Measurements from ENCODE around the gene IGFBP7.
A peak's percentile ranks its signal among the peaks of the same experiment; 100 is the strongest.

IGFBP7 gene

DNA sequence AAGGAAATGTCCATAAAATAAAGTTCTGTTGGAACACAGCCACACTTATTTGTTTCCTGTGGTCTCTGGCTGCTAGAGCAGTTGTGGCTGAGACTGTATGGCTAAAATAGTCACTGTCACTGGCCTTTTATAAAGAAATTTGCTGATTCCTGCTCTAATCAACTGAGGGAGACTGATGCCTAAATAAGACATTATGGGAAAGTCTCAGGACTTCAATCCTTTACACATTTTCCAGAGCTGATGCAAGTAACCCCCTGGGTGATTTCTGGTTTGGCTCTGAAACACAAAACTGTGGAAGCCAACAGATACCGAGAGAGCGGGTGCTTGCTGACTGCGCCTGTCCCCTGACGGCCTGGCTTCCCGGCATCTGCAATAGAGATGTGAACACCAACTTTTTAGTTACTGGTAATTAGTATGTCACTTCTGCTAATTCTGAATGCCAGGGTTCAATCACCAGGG is 67.4 kb downstream of the IGFBP7 start:
- Histone ChIP-seq H3K4me1 (ENCODE audit: control insufficient read depth, insufficient read depth, low read length, unreplicated experiment) (peaks cover 47% of the 10 kb centered on the region), H3K4me3 (ENCODE audit: low read depth, low read length) (no peak overlapping the region), H3K36me3 (ENCODE audit: insufficient read depth, low read length) (peaks cover 9% of the 10 kb centered on the region; the same call in 1 of the 2 replicates)

DNA sequence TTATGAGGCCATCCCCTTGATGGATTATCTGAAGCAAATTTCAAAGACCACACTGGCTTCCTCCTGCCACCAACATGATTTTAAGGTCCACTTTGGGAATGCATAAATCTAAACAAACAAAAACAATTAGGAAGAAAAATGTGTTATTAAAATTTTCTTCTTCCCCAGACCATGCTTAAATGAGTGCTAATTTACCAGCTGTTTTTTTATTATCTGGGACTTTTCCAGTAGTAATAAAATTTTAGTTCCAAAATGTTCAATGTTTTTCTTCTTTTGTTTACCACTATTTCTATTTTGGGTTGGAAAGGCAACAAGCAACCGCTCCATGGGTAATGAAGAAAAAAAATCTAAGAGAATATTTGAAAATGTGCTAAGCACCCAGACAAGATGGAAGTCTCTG is 69.2 kb downstream of the IGFBP7 start:
- peak overlapping the region; percentile 2; the same call in 1 of the 2 replicates for H3K27ac ChIP-seq (ENCODE audit: low read depth, low read length)
- H3K4me1 ChIP-seq (ENCODE audit: control insufficient read depth, insufficient read depth, low read length, unreplicated experiment) = peaks cover 37% of the 10 kb centered on the region
- H3K79me2 ChIP-seq (ENCODE audit: control insufficient read depth, insufficient read depth, low read length, unreplicated experiment) = peaks cover 51% of the 10 kb centered on the region
- peaks cover 19% of the 10 kb centered on the region for H3K36me3 ChIP-seq (ENCODE audit: insufficient read depth, low read length)
- H2AFZ ChIP-seq (ENCODE audit: low read length, unreplicated experiment) = no peak overlapping the region
- H3K27me3 ChIP-seq (ENCODE audit: insufficient read depth, low read length) = no peaks in the 10 kb centered on the region
- no peak overlapping the region for H3K4me3 ChIP-seq (ENCODE audit: low read depth, low read length)

More for the DNA sequence above, 67.4 kb downstream of the IGFBP7 start:
- H3K79me2 ChIP-seq (ENCODE audit: control insufficient read depth, insufficient read depth, low read length, unreplicated experiment) = peaks cover 62% of the 10 kb centered on the region
- peak overlapping the region; percentile 54 for H3K27ac ChIP-seq (ENCODE audit: low read depth, low read length)
- no peaks in the 10 kb centered on the region for H3K27me3 ChIP-seq (ENCODE audit: insufficient read depth, low read length)
- H2AFZ ChIP-seq (ENCODE audit: low read length, unreplicated experiment) = no peak overlapping the region

DNA sequence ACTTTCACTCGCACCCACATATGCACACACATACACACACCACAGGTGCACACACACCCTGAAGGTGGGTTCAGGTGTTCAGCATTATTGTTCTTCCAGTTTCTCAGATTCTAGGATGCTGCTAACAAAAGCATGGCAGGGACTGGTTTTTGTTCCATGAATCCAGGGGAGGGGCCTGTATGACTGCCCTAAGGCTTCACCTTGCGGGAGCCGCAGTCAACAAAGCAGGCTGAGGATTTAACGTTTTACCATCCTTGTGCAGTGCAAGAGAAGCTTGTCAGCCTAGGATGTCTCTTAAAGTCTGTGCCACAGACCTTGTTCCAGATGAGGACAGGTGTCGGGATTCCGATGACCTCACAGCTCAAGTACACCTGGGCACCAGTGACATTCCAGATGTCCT is 69.7 kb downstream of the IGFBP7 start:
- no peak overlapping the region for H2AFZ ChIP-seq (ENCODE audit: low read length, unreplicated experiment)
- no peak overlapping the region for H3K27ac ChIP-seq (ENCODE audit: low read depth, low read length)

DNA sequence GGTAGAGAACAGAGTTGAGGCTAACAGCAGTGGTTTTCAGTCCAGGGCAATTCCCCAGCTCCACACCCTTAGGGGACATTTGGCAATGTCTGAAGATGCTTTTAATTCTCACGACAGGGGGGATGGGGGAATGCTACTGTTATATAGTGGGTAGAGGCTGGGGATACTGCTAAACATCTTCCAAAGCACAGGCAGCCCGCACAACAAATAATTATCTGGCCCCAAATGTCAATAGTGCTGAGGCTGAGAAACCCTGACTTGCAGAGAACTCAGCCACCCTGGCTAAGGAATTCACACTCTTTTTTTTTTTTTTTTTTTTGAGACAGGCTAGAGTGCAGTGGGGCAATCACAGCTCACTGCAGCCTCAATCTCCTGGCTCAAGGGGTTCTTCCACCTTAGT is 70.8 kb downstream of the IGFBP7 start:
- H3K4me3 ChIP-seq (ENCODE audit: low read depth, low read length) = no peak overlapping the region
- peaks cover 24% of the 10 kb centered on the region for H3K36me3 ChIP-seq (ENCODE audit: insufficient read depth, low read length)
- peaks cover 21% of the 10 kb centered on the region for H3K4me1 ChIP-seq (ENCODE audit: control insufficient read depth, insufficient read depth, low read length, unreplicated experiment)
- no peaks in the 10 kb centered on the region for H3K27me3 ChIP-seq (ENCODE audit: insufficient read depth, low read length)
- H2AFZ ChIP-seq (ENCODE audit: low read length, unreplicated experiment) = no peak overlapping the region
- 0 out of 2 replicates have a peak overlapping the region, but pooled peaks have one; percentile 20 for H3K27ac ChIP-seq (ENCODE audit: low read depth, low read length)
- H3K79me2 ChIP-seq (ENCODE audit: control insufficient read depth, insufficient read depth, low read length, unreplicated experiment) = peaks cover 39% of the 10 kb centered on the region

More for the DNA sequence above, 69.7 kb downstream of the IGFBP7 start:
- Histone ChIP-seq H3K4me3 (ENCODE audit: low read depth, low read length) (no peak overlapping the region), H3K36me3 (ENCODE audit: insufficient read depth, low read length) (peaks cover 19% of the 10 kb centered on the region), H3K79me2 (ENCODE audit: control insufficient read depth, insufficient read depth, low read length, unreplicated experiment) (peaks cover 47% of the 10 kb centered on the region), H3K4me1 (ENCODE audit: control insufficient read depth, insufficient read depth, low read length, unreplicated experiment) (peaks cover 33% of the 10 kb centered on the region), H3K27me3 (ENCODE audit: insufficient read depth, low read length) (no peaks in the 10 kb centered on the region)

DNA sequence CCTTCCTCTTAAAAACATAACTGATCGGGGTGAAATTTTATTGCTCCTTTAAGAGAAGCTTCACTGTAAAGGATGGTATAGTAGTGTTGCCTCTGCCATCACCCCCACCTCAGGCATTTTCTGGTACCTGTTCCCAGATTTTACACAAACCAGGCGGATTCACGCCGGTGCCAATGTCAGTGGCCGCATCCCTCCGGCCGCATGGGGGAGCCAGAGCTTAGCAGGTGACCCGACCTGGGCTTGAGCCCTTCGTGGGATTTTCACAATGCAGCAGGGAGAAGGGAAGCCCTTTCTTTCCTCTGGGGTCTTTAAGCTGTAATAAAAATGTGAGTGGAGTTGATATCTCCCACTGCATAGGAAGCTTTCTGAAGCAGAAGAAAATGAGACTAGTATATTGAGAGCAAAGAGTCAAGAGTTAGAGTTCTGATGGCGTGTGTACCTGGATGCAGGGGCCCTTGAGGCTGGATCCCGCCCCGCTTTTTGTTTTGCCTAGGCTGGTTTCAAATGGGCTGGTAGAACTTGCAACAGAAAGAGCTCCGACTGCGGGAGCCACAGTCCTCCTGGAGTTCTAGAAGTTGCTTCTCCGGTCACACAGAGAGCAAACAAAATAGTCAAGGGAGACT is 72.1 kb downstream of the IGFBP7 start:
- no peak overlapping the region for H3K4me3 ChIP-seq (ENCODE audit: low read depth, low read length)
- peaks cover 28% of the 10 kb centered on the region for H3K36me3 ChIP-seq (ENCODE audit: insufficient read depth, low read length)
- H3K79me2 ChIP-seq (ENCODE audit: control insufficient read depth, insufficient read depth, low read length, unreplicated experiment) = peaks cover 27% of the 10 kb centered on the region
- H3K4me1 ChIP-seq (ENCODE audit: control insufficient read depth, insufficient read depth, low read length, unreplicated experiment) = peaks cover 8% of the 10 kb centered on the region
- no peaks in the 10 kb centered on the region for H3K27me3 ChIP-seq (ENCODE audit: insufficient read depth, low read length)
- H2AFZ ChIP-seq (ENCODE audit: low read length, unreplicated experiment) = no peak overlapping the region
- H3K27ac ChIP-seq (ENCODE audit: low read depth, low read length) = no peak overlapping the region

DNA sequence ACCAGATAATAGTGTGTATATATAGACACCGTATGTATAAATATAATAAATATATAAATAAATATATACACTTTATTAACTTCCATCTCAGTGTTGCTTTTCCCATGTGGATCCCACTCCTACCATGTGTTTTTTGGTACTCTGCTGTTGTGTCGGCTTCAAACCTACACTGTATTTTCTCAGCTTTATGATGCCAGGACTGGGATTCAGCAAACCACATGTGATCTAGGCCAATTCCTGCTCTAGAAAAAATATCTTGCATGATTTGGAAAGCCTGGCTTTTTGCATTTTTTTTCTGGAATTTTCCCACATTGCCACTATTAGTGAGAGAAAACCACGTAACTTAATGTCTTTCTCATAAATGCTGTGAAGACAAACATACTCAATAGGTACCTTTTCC is 75.7 kb downstream of the IGFBP7 start:
- Histone ChIP-seq H3K4me3 (ENCODE audit: low read depth, low read length) (no peak overlapping the region), H3K27me3 (ENCODE audit: insufficient read depth, low read length) (no peaks in the 10 kb centered on the region), H3K4me1 (ENCODE audit: control insufficient read depth, insufficient read depth, low read length, unreplicated experiment) (no peaks in the 10 kb centered on the region), H3K79me2 (ENCODE audit: control insufficient read depth, insufficient read depth, low read length, unreplicated experiment) (peaks cover 11% of the 10 kb centered on the region), H3K27ac (ENCODE audit: low read depth, low read length) (peak overlapping the region; percentile 8; the same call in 1 of the 2 replicates), H3K36me3 (ENCODE audit: insufficient read depth, low read length) (peaks cover 51% of the 10 kb centered on the region), H2AFZ (ENCODE audit: low read length, unreplicated experiment) (no peak overlapping the region)

DNA sequence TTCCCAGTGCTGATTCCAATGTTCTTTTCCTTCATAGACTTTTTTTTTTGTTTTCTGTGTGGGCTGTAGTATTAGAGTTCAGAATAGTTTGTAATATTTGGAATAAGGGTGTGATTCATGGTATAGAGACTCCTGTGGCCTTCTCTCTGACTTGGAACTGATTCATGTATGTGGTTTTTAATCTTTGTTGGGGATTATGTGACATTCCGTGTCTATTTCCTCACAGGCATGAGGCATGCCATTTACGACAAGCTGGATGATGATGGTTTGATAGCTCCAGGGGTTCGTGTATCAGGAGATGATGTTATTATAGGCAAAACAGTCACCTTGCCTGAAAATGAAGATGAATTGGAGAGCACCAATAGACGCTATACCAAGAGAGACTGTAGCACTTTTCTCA is 87.1 kb downstream of the IGFBP7 start:
- Histone ChIP-seq H3K27me3 (ENCODE audit: insufficient read depth, low read length) (no peaks in the 10 kb centered on the region), H2AFZ (ENCODE audit: low read length, unreplicated experiment) (no peak overlapping the region), H3K4me1 (ENCODE audit: control insufficient read depth, insufficient read depth, low read length, unreplicated experiment) (peaks cover 48% of the 10 kb centered on the region), H3K36me3 (ENCODE audit: insufficient read depth, low read length) (peaks cover 50% of the 10 kb centered on the region), H3K79me2 (ENCODE audit: control insufficient read depth, insufficient read depth, low read length, unreplicated experiment) (peaks cover 7% of the 10 kb centered on the region), H3K4me3 (ENCODE audit: low read depth, low read length) (no peak overlapping the region), H3K27ac (ENCODE audit: low read depth, low read length) (peak overlapping the region; percentile 91)

DNA sequence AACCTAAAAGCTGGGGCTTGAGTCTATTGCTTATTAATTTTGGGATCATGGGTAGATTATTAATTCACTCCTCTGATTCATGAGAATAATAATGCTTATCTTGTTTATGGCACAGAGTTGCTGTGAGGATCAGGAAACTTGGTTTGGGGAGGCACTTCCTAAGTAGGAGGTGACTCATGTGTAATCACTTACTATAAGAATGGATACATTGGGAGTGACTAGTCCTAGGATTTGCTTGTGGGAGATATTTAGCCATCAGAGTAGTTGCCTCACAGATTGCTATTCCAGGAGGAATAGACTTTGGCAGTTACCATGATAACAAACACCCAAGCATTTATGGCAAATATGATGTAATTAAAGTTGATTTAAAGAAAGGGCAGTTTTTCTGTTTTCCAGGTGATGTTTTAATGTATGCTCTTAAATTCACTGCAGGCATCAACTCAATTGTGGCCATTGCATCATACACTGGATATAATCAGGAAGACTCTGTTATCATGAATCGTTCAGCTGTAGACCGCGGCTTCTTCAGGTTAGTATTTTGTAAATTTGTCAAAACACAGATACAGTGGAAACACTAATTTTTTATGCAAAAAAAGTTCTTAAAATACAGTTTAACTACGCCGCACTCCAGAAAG is 89.6 kb downstream of the IGFBP7 start:
- H3K79me2 ChIP-seq (ENCODE audit: control insufficient read depth, insufficient read depth, low read length, unreplicated experiment) = peaks cover 7% of the 10 kb centered on the region
- peaks cover 48% of the 10 kb centered on the region for H3K4me1 ChIP-seq (ENCODE audit: control insufficient read depth, insufficient read depth, low read length, unreplicated experiment)
- H3K27me3 ChIP-seq (ENCODE audit: insufficient read depth, low read length) = no peaks in the 10 kb centered on the region
- no peak overlapping the region for H2AFZ ChIP-seq (ENCODE audit: low read length, unreplicated experiment)
- H3K36me3 ChIP-seq (ENCODE audit: insufficient read depth, low read length) = peaks cover 44% of the 10 kb centered on the region
- H3K27ac ChIP-seq (ENCODE audit: low read depth, low read length) = peak overlapping the region; percentile 91
- no peak overlapping the region for H3K4me3 ChIP-seq (ENCODE audit: low read depth, low read length)

DNA sequence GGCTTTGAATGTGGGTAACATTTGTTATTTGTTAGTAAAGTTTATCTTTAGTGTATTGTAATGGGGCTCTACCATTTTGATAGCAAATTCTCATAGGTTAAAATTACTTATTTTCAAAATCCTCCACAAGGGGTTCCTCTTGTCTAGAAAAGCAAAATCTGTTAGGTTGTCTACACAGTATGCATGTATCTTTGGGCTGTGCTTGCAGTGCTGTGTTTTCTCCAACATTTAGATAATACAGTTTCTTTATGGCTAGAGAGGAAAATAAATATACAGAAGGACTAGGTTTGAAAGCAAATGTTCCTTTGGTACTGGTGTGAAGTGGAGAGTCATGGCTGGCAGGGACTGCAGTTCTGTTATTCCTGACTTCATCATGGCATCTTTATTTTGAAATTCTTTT is 91.2 kb downstream of the IGFBP7 start:
- Histone ChIP-seq H2AFZ (ENCODE audit: low read length, unreplicated experiment) (no peak overlapping the region), H3K36me3 (ENCODE audit: insufficient read depth, low read length) (peaks cover 37% of the 10 kb centered on the region), H3K4me1 (ENCODE audit: control insufficient read depth, insufficient read depth, low read length, unreplicated experiment) (peaks cover 48% of the 10 kb centered on the region)

DNA sequence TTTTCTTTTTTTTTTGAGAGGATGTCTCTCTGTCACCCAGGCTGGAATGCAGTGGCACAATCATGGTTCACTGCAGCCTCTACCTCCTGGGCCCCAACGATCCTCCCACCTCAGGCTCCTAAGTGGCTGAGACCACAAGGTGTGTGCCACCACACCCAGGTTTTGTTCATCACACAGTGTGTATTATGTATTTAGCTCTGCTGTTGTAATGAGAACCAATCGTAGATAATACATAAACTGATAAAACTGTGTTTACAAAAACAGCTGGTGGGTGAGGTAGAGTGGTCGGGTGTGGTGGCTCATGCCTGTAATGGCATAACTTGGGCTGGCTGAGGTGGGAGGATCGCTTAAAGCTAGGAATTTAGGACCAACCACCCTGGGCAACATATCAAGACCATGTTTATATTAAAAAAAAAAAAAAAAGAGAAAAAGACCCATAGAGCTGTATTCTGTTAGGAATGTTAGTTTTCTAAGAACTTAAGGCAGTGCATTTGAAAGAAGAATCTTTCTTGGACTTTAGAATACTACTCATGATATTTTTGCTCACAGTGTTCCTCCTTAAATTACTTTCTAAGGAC is 96.6 kb downstream of the IGFBP7 start:
- Histone ChIP-seq H3K27ac (ENCODE audit: low read depth, low read length) (no peak overlapping the region), H3K36me3 (ENCODE audit: insufficient read depth, low read length) (peaks cover 35% of the 10 kb centered on the region), H3K79me2 (ENCODE audit: control insufficient read depth, insufficient read depth, low read length, unreplicated experiment) (no peaks in the 10 kb centered on the region), H3K4me1 (ENCODE audit: control insufficient read depth, insufficient read depth, low read length, unreplicated experiment) (no peaks in the 10 kb centered on the region), H3K4me3 (ENCODE audit: low read depth, low read length) (no peak overlapping the region), H2AFZ (ENCODE audit: low read length, unreplicated experiment) (no peak overlapping the region), H3K27me3 (ENCODE audit: insufficient read depth, low read length) (no peaks in the 10 kb centered on the region)

More for the DNA sequence above, 91.2 kb downstream of the IGFBP7 start:
- Histone ChIP-seq H3K27ac (ENCODE audit: low read depth, low read length) (peak overlapping the region; percentile 91), H3K79me2 (ENCODE audit: control insufficient read depth, insufficient read depth, low read length, unreplicated experiment) (peaks cover 7% of the 10 kb centered on the region), H3K4me3 (ENCODE audit: low read depth, low read length) (no peak overlapping the region), H3K27me3 (ENCODE audit: insufficient read depth, low read length) (no peaks in the 10 kb centered on the region)
